GM23248 (cell line): ENCODE measurements around the gene RBMS3.
"Not testable (repeated sequence)": the region's sequence is repeated elsewhere in the genome, so short reads cannot be mapped to it uniquely, and the experiment has no call there.

ENCODE experiments used
- EZH2 ChIP-seq: fragments of 200-600 bp; sonication (generic); IDR thresholded peaks from 2 replicates; pipeline ENCODE4 v1.6.1; 2018; ENCODE audit warnings: antibody characterized with exemption, mild to moderate bottlenecking; ENCODE audit not compliant: insufficient read depth, poor library complexity, severe bottlenecking
- EZH2phosphoT487 ChIP-seq: fragments of 200-600 bp; sonication (generic); IDR thresholded peaks from 2 replicates; pipeline ENCODE4 v1.6.1; 2018; ENCODE audit warnings: antibody characterized with exemption, moderate library complexity, mild to moderate bottlenecking, low read depth; ENCODE audit not compliant: insufficient read depth

GRCh38 chr3:30050116-30050515 is 769.2 kb downstream of the RBMS3 start:
- TF ChIP-seq EZH2, EZH2phosphoT487: not testable (repeated sequence)
